UCSD-AML1 (cell line): ENCODE measurements around the gene KCTD12.

ENCODE experiments used
- DNase-seq: peaks from one replicate; lab custom pipeline; 2025; ENCODE audit not compliant: unreplicated experiment; lab: John Stamatoyannopoulos, UW

KCTD12 gene

GRCh38 chr13:76860706-76861105, 25.5 kb downstream of the KCTD12 start:
- no peak for DNase-seq

GRCh38 chr13:76854894-76855293, 31.3 kb downstream of the KCTD12 start:
- no peak for DNase-seq

GRCh38 chr13:76853921-76854608, 32.1 kb downstream of the KCTD12 start:
- no peak for DNase-seq

DNA sequence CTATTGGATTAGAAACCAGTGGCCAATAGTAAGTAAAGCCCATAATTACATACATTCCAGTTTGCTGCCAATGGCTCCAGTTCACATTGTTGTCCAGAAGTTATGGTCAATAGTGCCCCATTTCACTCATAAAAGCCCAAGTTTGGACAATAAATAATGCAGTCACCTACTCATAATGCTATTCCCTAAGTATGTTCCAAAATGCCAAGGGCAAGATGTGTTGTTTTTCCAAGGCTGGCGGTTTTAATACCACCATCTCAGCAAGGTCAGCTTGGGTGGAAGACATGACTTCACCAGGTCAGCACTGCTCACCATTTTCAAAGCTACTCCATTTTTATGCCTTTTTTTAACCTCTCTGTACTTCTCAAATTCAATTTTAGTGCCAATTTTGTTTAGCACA, 32.7 kb downstream of the KCTD12 start:
- DNase-seq = no peak

GRCh38 chr13:76852986-76853385, 33.2 kb downstream of the KCTD12 start:
- DNase-seq = no peak

- DNase-seq = no peak
These were observed 34.2 kb downstream of the KCTD12 start for GRCh38 chr13:76851961-76852360.

GRCh38 chr13:76849493-76849892, 36.7 kb downstream of the KCTD12 start:
- DNase-seq = no peak

- DNase-seq = no peak
These were observed 37.6 kb downstream of the KCTD12 start for GRCh38 chr13:76848596-76848995.

DNA sequence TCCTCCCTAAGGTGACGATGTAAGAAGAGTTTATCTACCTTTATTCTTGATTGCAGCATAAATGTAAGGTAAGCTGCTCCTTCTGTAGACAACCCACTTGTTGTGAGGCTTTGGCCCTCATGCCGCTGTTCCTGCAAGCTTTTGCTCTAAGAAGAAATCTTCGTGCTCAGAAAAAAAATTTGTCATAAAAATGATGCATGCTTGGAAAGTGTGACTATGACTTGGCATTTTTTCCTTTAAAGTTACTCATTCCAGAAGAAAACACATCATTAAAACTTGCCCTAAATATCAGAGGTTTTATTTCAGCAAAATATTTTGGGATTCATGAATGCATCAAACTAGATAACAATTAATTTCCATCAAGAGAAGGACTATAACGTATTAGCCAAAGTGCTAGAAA, 39.8 kb downstream of the KCTD12 start:
- DNase-seq = no peak

GRCh38 chr13:76845865-76846264, 40.3 kb downstream of the KCTD12 start:
- no peak for DNase-seq

DNA sequence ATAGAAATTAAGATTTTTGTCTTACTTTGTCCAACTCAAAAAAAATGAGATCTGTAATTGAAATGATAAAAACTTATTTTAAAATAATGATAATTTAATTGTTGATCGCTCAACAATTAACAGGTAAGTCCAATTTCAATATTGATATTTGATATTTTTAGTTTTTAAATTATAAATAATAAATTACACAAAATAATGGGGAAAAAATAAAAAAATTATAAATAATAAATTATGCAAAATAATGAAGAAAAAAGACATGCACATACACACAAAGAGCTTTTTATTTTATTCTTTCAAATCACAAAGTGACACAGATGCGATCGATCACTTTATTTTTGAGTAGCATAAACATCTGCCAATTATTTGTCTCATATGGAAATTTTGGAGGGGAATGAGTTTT, 40.8 kb downstream of the KCTD12 start:
- DNase-seq = no peak

DNA sequence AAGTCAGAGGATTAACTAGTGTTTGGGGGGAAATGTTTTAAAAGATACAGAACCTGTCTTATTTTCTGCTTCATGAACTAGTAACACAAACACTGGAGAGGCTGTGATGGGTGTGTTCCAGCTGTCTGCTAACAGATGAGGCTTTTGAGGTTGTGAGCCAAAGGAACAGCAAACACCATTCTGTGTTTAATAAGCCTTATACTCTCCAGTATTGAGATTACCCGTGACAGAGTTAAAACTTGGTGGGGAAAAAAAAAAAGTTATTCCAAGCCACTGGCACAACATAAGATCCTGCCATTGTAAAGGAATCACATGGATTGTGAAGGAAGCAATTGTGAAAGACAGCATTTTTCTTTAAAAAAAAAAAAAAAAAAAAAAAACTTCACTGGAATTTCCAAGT, 48.4 kb downstream of the KCTD12 start:
- no peak for DNase-seq

DNA sequence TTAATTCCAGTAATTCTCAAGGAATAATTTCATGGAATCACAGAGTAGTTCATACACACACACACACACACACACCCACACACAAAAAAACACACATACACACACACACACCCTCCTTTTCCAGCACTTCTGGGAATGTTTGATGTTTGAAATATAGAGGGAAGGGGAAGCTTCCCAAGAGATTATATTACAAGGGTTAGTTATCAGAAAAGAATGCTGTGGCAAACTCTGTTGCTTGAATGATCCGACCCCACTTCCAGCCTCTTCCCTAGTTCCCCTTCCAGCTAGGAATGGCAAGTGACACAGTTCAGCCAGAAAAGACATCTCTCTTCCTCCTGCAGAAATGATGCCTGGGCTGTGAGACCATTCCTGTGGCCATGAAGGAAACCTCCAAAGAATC, 49.9 kb downstream of the KCTD12 start:
- no peak for DNase-seq

GRCh38 chr13:76833441-76833954, 52.7 kb downstream of the KCTD12 start:
- no peak for DNase-seq

DNA sequence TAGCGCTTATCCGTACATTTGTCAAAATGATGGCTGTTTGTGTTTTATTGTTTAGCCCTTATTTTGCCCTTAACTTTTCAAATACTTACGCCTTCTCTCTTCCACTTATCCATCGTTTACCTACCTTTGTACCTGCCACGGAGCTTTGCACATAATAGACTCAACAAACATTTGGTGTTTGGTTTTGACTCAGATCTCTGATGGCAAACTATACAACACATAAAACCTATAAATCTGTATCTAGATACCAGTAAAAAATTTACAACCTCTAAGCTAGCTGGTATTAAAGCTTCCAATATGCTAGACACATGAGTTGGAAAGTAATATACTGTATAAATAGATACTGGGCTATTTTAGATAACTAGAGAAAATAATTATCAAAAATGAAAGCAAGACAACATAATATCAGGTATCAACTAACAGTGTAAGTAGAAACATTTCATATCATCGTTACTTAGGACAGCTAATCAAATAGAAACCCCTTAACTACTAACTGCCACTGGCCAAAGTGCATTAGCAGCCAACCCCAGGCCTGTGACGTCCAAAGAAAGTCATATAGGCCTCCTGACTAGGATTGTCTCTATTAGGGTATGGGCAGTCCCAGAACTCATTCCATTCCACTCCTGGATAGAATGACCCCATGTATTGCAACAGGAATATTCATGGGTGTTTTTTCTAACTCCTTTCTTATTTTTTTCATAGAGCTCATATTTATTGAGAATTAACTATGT, 53.8 kb downstream of the KCTD12 start:
- DNase-seq = no peak

- no peak for DNase-seq
These were observed 55.4 kb downstream of the KCTD12 start for GRCh38 chr13:76830805-76831204.
